Activated CD4-positive, alpha-beta T cell treated with anti-CD3 and anti-CD28 coated beads, Interleukin-2, amount 10 ng/mL, durations not matched to agents 7 days and 5 days (primary cell): Measurements from ENCODE around the gene SSC5D. TPM values are rescaled to one million over a fixed set of nuclear protein-coding genes. Genes with fewer than 3 reads are reported as not detected.

ENCODE experiments used
- CTCF ChIA-PET: fragments of 350-600 bp; sonication (Branson Sonifier 250); formaldehyde crosslinking; loops from one replicate; lab custom pipeline; 2021; ENCODE audit warnings: antibody characterized with exemption; lab: Charles Lee
- POLR2A ChIA-PET: fragments of 350-600 bp; sonication (Branson Sonifier 250); formaldehyde crosslinking; loops from one replicate; lab custom pipeline; 2021; ENCODE audit warnings: antibody characterized with exemption; lab: Charles Lee
- DNase-seq: peaks from one replicate; pipeline ENCODE4 v3.0.0-alpha.2; 2020
- H3K27ac Mint-ChIP-seq: one replicate; pipeline ENCODE4 v1.8.0; 2021; ENCODE audit warnings: mild to moderate bottlenecking, moderate library complexity, mixed read lengths
- H3K27me3 Mint-ChIP-seq: one replicate; pipeline ENCODE4 v1.8.0; 2021; ENCODE audit warnings: mixed read lengths
- H3K36me3 Mint-ChIP-seq: one replicate; pipeline ENCODE4 v1.8.0; 2021; ENCODE audit warnings: low read depth, mixed read lengths
- H3K4me1 Mint-ChIP-seq: one replicate; pipeline ENCODE4 v1.8.0; 2021; ENCODE audit warnings: mixed read lengths
- H3K4me3 Mint-ChIP-seq: one replicate; pipeline ENCODE4 v1.8.0; 2021; ENCODE audit warnings: mild to moderate bottlenecking, moderate library complexity, mixed read lengths
- H3K9me3 Mint-ChIP-seq: one replicate; pipeline ENCODE4 v1.8.0; 2021; ENCODE audit warnings: mixed read lengths
- total RNA-seq, 2 experiments: library from RNA; stranded (reverse); gene quantifications; one replicate each; pipeline ENCODE4 v1.2.3, GENCODE V29; 2021

The SSC5D gene
- total RNA-seq, 2 experiments from 2014 or later: 0.42 to 0.98 TPM

GRCh38 chr19:55459950-55460657, 28.1 kb upstream of the SSC5D start:
- Mint-ChIP-seq H3K27ac (no peak overlapping the region), H3K9me3 (no peaks in the 10 kb centered on the region), H3K4me3 (peak overlapping the region; percentile 75), H3K36me3 (no peaks in the 10 kb centered on the region), H3K27me3 (no peaks in the 10 kb centered on the region), H3K4me1 (peaks cover 25% of the 10 kb centered on the region)
- ChIA-PET POLR2A (no interaction called here), CTCF (interaction anchor here (1.4 to 1.5 kb wide), 3 partner anchors 25 to 319 kb away, joined by 3 to 4 read pairs (median 3); partner anchors contain the start of gene NAT14)
- DNase-seq: no peak

- Mint-ChIP-seq H3K4me3 (peak overlapping the region; percentile 75), H3K4me1 (peaks cover 25% of the 10 kb centered on the region), H3K36me3 (no peaks in the 10 kb centered on the region), H3K9me3 (no peaks in the 10 kb centered on the region), H3K27ac (peak overlapping the region; percentile 85), H3K27me3 (no peaks in the 10 kb centered on the region)
- ChIA-PET CTCF (interaction anchor here (1.5 kb wide), 2 partner anchors 24 to 43 kb away, joined by 3 to 4 read pairs; partner anchors contain the start of gene NAT14), POLR2A (no interaction called here)
- DNase-seq: peak; percentile 30
These were observed 27.5 kb upstream of the SSC5D start for GRCh38 chr19:55460670-55461258.

GRCh38 chr19:55461259-55461973, 26.8 kb upstream of the SSC5D start, which contains the start of gene ISOC2:
Gene ISOC2 (minus strand): TSS chr19:55461642. CDS start chr19:55456486, 5,156 bp downstream.
- Mint-ChIP-seq H3K4me1 (peaks cover 25% of the 10 kb centered on the region), H3K9me3 (no peaks in the 10 kb centered on the region), H3K27me3 (peaks cover 1% of the 10 kb centered on the region), H3K36me3 (no peaks in the 10 kb centered on the region), H3K4me3 (peak within 1 kb of the TSS; percentile 75), H3K27ac (peak within 1 kb of the TSS; percentile 85)
- POLR2A ChIA-PET: no interaction called here
- peak; percentile 100 for DNase-seq
- CTCF ChIA-PET: interaction anchor here (0.5 to 1.7 kb wide), 5 partner anchors 8 to 708 kb away, joined by 3 to 9 read pairs (median 3); no protein-coding TSS in a partner anchor

- ChIA-PET CTCF (interaction anchor here (0.5 to 1.7 kb wide), 5 partner anchors 9 to 707 kb away, joined by 3 to 9 read pairs (median 3); no protein-coding TSS in a partner anchor), POLR2A (no interaction called here)
- peak overlapping the region; percentile 75 for H3K4me3 Mint-ChIP-seq
- H3K9me3 Mint-ChIP-seq: no peaks in the 10 kb centered on the region
- no peaks in the 10 kb centered on the region for H3K36me3 Mint-ChIP-seq
- peak overlapping the region; percentile 85 for H3K27ac Mint-ChIP-seq
- DNase-seq: no peak
- H3K4me1 Mint-ChIP-seq: peaks cover 25% of the 10 kb centered on the region
- peaks cover 2% of the 10 kb centered on the region for H3K27me3 Mint-ChIP-seq
These were observed 26.1 kb upstream of the SSC5D start for GRCh38 chr19:55461974-55462626.

- Mint-ChIP-seq H3K9me3 (no peaks in the 10 kb centered on the region), H3K4me1 (peaks cover 25% of the 10 kb centered on the region), H3K4me3 (peak overlapping the region; percentile 75), H3K27me3 (peaks cover 2% of the 10 kb centered on the region), H3K27ac (no peak overlapping the region), H3K36me3 (no peaks in the 10 kb centered on the region)
- DNase-seq: no peak
- POLR2A ChIA-PET: no interaction called here
- CTCF ChIA-PET: interaction anchor here (1.2 to 1.7 kb wide), 2 partner anchors 9 to 41 kb away, joined by 3 to 5 read pairs; no protein-coding TSS in a partner anchor
These were observed 25.5 kb upstream of the SSC5D start for GRCh38 chr19:55462722-55463121.

- H3K4me1 Mint-ChIP-seq: peaks cover 27% of the 10 kb centered on the region
These were observed 24.6 kb upstream of the SSC5D start for GRCh38 chr19:55463583-55464031.

GRCh38 chr19:55464039-55464661, 24.1 kb upstream of the SSC5D start:
- CTCF ChIA-PET: interaction anchor here (1.2 kb wide), 1 partner anchor 40 kb away, joined by 3 read pairs; no protein-coding TSS in a partner anchor
- Mint-ChIP-seq H3K9me3 (no peaks in the 10 kb centered on the region), H3K27ac (no peak overlapping the region), H3K36me3 (no peaks in the 10 kb centered on the region), H3K4me3 (no peak overlapping the region), H3K4me1 (peaks cover 27% of the 10 kb centered on the region), H3K27me3 (peaks cover 2% of the 10 kb centered on the region)
- POLR2A ChIA-PET: no interaction called here
- DNase-seq: no peak

More at GRCh38 chr19:55463583-55464031, 24.6 kb upstream of the SSC5D start:
- ChIA-PET POLR2A (no interaction called here), CTCF (interaction anchor here (1.2 kb wide), 1 partner anchor 40 kb away, joined by 3 read pairs; no protein-coding TSS in a partner anchor)
- H3K4me3 Mint-ChIP-seq: no peak overlapping the region
- no peak for DNase-seq
- no peaks in the 10 kb centered on the region for H3K36me3 Mint-ChIP-seq
- H3K9me3 Mint-ChIP-seq: no peaks in the 10 kb centered on the region
- no peak overlapping the region for H3K27ac Mint-ChIP-seq
- peaks cover 2% of the 10 kb centered on the region for H3K27me3 Mint-ChIP-seq

GRCh38 chr19:55464662-55465054, 23.6 kb upstream of the SSC5D start, which contains the start of gene C19orf85:
Gene C19orf85 (minus strand): TSS chr19:55464751. CDS start chr19:55464554, 197 bp downstream.
- POLR2A ChIA-PET: no interaction called here
- Mint-ChIP-seq H3K9me3 (no peaks in the 10 kb centered on the region), H3K27ac (no peak within 1 kb of the TSS), H3K27me3 (peaks cover 2% of the 10 kb centered on the region), H3K4me1 (peaks cover 27% of the 10 kb centered on the region), H3K4me3 (no peak within 1 kb of the TSS), H3K36me3 (no peaks in the 10 kb centered on the region)
- DNase-seq: no peak
- CTCF ChIA-PET: no interaction called here

GRCh38 chr19:55465460-55466240, 22.6 kb upstream of the SSC5D start:
- Mint-ChIP-seq H3K9me3 (no peaks in the 10 kb centered on the region), H3K27me3 (peaks cover 2% of the 10 kb centered on the region), H3K27ac (no peak overlapping the region), H3K4me3 (no peak overlapping the region), H3K36me3 (no peaks in the 10 kb centered on the region), H3K4me1 (peaks cover 20% of the 10 kb centered on the region)
- ChIA-PET CTCF (interaction anchor here (1.1 to 3.0 kb wide), 3 partner anchors 8 to 167 kb away, joined by 3 to 22 read pairs (median 4); no protein-coding TSS in a partner anchor), POLR2A (no interaction called here)
- no peak for DNase-seq

GRCh38 chr19:55466241-55466614, 22.0 kb upstream of the SSC5D start:
- H3K4me1 Mint-ChIP-seq: peaks cover 16% of the 10 kb centered on the region
- CTCF ChIA-PET: interaction anchor here (1.1 to 3.0 kb wide), 3 partner anchors 8 to 166 kb away, joined by 3 to 22 read pairs (median 4); no protein-coding TSS in a partner anchor
- POLR2A ChIA-PET: no interaction called here
- peaks cover 2% of the 10 kb centered on the region for H3K27me3 Mint-ChIP-seq
- H3K4me3 Mint-ChIP-seq: no peak overlapping the region
- H3K9me3 Mint-ChIP-seq: no peaks in the 10 kb centered on the region
- no peaks in the 10 kb centered on the region for H3K36me3 Mint-ChIP-seq
- H3K27ac Mint-ChIP-seq: no peak overlapping the region
- DNase-seq: no peak
